Urothelium cell line (cell line): ENCODE results near the gene JSRP1.

Source experiments
- DNase-seq: peaks from one replicate; pipeline ENCODE4 v3.0.0; 2011; ENCODE audit warnings: low spot score, mixed read lengths
- FAIRE-seq: peaks from 2 replicates; lab custom pipeline; 2011; peaks lifted over from hg19 to GRCh38; lab: Jason Lieb, UNC

JSRP1 gene

DNA sequence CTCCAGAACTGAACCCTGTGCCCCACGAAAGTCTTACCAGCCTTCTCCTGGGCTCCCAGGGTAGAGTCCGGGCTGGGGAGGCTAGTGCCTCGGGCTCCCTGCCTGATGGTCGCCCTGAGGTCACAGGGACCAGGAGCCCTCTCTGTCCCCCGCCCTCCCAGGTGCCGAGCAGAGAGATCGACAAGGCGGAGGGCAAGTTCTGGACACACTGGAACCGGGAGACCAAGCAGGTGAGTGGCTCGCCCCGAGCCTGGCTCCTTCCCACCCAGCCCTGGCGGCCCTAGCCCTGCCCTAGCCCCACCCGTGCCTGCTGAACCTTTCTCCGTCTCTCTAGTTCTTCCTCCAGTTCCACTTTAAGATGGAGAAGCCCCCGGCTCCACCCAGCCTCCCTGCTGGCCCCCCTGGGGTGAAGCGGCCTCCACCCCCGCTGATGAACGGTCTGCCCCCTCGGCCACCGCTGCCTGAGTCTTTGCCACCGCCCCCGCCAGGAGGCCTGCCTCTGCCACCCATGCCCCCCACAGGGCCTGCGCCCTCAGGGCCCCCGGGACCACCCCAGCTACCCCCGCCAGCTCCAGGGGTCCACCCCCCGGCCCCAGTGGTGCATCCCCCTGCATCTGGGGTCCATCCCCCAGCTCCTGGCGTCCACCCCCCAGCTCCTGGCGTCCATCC, 8.7 kb downstream of the JSRP1 start:
- DNase-seq, result no peak
- no peak for FAIRE-seq

DNA sequence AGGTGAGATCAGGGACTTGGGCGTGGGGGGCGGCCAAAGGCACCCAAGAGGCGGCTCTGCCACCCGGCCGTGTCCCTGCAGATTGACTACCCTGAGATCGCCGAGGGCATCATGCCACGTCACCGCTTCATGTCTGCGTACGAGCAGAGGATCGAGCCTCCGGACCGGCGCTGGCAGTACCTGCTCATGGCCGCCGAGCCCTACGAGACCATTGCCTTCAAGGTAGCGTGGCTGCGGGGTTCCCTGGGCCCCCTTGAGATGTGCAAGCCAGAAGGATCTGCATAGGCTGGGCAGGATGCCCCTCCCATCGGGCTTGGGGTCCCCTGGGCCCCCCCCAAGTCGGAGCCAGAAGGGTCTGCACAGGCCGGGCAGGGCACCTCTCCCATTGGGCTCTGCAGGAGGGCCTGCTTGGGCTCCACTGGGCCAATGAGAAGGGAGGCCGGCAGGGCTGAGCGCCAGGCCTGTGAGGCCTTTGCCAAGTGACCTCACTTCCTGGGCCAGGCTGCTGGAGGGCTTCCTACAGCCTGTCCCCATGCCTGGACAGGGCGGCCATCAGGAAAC, 9.3 kb downstream of the JSRP1 start:
- no peak for DNase-seq
- no peak for FAIRE-seq

DNA sequence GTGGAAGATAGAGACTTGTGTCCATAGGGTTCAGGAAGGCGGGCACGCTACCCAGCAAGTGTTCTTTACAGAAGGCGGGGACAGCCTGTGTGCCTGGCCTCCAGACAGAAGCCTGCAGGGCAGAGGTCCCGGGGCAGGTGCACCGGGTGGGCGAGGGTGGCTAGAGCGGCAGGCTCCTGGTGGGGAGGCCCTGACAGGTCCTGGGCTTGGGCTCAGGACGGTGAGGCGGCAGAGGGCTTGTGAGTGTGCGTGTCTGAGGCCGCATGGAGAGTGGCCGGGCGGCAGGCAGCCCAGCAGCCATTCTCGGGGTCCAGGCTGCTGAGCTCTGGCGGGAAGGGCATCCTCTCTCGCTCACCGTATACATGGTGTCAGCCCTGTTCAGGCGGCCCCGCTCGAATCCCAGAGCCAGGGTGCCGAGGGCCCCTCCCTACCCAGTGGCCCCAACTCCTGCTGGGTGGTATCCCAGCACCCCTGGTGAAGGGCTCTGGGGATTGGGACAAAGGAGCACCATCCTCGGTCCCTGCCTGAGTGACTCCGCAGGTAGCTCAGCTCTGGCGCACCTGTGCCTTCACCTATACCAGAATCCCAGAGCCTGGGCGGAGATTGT, 10.1 kb downstream of the JSRP1 start:
- FAIRE-seq, result no peak
- DNase-seq, result no peak

DNA sequence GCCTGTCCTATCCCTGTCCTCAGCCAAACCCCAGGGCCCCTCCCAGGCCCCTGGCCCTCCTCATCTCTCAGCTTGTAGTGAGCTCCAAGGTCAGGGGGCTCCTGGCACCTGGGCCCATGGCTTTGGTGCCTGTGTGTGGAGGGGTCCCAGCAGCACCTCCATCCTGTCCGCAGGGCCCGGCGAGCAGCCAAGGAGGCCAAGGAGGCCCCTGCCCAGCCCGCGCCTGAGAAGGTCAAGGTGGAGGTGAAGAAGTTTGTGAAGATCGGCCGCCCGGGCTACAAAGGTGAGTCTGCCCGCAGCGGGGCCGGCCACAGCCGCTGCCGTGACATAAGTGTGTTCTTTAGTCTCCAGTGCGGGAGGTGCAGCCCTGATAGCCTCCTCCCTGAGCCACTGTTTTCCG, 10.9 kb downstream of the JSRP1 start:
- DNase-seq (no peak), FAIRE-seq (no peak)

DNA sequence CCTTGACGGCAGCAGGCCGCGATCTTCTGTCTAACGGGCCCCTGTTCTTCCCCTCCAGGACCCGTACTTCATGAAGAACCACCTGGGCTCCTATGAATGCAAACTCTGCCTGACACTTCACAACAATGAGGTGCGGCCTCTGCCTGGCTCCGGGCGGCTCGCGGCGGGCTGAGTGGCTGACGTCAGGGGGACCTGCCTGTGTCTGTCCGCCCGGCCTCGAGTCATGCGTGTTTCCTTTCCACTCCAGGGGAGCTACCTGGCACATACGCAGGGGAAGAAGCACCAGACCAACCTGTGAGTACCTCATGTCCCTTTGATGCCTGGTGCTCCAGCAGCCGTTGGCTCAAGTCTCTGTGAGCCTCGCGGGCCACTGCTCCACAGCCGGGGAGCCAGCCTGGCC, 11.7 kb downstream of the JSRP1 start:
- no peak for FAIRE-seq

DNA sequence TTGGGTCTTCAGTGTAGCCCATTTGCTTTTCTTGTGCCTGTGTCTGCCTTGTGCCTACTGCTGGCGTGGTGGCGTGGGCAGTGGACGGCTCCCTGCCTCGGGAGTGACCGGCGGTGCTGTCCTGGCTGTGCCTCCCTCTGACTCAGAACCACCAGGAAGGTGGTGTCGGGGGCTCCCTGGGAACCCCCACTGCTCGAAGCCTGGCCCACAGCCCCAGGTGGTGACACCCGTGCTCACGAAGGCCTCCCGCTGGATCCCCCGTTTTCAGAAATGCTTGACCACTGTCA, 12.1 kb downstream of the JSRP1 start:
- FAIRE-seq (no peak), DNase-seq (no peak)

More for the DNA sequence above, 11.7 kb downstream of the JSRP1 start:
- no peak for DNase-seq

DNA sequence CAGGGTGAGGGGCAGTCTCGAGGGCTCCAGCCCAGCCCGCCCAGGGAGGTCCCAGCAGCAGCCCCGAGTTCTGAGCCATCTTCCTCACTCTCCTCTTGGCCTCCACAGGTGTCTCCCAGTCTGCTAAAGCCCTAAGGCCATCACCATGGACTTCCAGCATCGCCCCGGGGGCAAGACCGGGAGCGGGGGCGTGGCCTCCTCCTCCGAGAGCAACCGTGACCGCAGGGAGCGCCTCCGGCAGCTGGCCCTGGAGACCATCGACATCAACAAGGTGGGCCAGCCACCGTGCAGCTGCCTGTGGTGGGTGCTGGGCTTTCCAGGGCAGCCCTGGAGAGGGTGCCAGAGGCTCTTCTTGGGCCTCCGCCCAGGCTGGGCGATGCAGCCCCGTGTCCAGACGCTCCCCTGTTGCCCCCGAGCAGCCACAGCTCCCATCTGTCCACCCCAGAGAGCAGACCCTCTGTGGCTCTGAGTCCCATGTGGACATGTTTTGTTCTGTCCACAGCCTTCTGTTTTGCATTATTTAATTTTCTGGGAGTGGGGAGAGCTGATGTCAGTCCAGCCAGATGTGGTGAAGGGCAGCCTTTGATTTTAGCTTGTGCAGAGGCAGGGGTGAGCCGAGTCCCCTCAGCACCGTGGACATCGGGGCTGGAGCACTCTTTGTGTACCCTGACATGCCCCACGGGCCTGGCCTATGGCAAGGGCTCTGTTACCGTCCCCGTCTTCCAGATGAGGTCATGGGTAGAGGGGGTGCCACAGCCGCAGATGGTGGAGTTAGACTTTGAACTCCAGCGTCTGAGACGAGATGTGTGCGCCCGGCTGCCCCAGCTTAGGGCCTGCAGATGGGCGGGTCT, 12.7 kb downstream of the JSRP1 start:
- DNase-seq (no peak), FAIRE-seq (no peak)

DNA sequence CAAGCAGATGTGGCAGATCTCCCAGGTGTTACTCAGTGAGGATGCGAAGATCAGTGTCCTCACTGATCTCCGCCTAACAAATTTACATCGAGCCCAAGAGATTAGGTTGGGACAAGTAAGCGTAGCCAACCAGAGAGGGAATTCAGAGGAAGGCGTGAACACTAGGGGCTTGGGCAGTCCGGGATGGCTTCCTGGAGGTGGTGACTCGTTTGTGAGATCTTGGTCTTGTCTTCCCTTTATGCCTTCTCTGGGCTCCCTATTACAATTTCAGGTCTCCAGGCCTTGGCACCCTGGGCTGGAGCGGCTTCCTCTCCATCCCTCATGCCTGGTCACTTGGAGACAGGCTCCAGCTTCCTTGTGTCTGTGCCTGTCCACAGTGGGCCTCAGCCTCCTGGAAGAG, 13.4 kb downstream of the JSRP1 start:
- DNase-seq (no peak), FAIRE-seq (no peak)

DNA sequence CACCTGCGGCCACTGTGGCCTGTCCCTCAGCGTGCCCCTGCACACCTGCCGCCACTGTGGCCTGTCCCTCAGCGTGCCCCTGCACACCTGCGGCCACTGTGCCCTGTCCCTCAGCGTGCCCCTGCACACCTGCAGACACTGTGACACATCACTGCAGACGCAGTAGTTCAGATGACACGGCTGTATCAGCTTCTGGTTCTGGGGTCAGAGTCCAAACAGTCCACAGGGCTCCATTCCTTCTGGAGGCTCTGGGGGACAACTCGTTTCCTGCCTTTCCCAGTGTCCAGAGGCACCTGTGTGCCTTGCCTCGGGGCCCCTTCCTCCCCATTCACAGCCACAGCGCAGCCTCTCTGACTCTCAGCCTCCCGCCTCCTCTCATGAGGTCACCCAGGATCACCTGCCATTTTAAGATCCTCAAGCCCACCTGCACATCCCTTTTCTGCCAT, 14.1 kb downstream of the JSRP1 start:
- no peak for DNase-seq
- no peak for FAIRE-seq

DNA sequence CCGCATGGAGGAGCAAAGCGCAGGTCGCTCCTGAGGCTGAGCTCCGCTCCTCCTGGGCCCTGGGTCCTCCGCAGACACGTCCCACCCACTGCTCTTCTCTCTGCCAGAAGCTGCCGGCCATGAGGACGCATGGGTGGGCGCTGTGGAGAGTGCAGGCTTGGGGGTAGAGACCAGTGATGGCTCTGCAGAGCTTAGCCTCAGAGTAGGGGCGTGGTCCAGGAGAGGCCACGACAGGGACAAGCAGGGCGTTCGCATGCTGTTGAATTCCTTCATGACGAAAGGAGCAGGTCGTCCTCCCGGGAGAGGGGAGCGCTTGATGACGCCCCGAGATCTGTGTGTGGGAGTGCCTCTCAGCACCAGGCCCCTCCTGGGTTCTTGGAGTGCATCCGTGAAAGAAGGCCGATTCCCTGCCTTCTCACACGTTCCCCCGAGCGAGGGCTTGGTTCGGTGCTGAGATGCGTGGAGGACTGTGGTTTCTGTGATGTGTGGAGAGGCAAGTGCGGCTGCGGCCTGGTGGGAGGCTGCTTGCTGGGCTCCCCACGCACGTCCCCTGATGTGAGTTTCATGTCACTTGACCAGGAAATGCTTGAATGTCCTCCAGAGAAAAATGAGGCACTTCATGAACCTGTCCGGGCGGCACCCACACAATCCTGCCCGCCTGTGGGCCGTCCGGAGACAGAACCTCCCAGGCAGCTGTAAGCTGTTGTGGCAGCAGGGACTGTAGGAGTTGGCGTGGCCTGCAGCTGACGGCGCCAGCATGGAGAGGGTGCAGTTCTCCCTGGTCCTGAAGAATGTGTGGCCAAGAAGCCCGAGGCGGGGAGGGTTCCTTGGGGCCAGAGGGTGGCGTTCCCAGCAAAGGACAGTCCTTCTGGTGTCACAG, 15.1 kb downstream of the JSRP1 start:
- DNase-seq (no peak), FAIRE-seq (no peak)

DNA sequence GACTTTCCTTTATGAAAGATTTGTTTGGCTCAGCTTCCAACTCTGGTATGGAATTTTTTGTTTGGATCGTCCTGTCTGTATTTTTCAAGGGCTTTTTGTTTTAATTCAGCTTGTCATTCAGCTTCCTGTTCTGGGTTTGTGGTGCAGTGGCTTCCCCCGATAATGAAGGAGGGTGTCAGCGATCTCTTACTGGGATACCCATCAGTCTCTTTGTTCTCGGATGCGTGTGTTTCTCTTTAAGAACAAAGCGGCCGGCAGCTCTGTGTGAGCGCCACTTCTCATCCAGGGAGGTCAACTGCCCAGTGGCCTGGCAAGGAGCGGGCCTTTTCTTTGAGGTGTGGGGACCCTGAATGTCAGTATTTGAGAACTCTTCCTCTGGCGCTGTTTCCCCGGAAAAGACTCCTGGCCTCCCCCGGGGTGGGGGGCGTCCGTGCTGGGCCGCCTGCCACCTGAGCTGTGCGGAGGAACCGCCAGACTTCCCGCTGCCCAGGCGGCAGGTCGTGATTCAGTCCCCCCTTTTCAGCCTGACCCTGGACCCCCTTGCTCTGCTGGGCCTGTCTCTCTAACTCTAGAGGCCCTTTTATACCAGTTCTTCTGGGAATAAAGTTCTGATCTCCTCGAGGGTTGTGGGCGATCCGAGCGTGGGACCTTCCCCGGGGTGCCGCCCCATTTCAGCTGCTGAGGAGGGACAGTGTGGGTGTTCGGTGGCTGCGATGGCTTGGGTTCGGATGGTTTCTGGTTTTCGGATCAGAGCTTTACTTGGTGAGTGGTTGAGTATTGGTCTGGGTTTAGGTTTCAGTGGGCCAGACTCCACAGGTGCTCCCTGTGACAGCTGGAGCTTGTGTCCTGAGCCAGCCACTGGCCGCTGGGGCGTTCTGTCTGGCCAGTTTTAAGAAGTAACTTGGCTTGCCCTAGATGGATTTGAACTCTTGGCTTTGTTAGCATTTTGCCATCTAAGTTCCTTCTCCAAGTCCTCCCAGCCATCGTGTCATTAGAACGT, 16.1 kb downstream of the JSRP1 start:
- FAIRE-seq, result no peak
- DNase-seq, result no peak

DNA sequence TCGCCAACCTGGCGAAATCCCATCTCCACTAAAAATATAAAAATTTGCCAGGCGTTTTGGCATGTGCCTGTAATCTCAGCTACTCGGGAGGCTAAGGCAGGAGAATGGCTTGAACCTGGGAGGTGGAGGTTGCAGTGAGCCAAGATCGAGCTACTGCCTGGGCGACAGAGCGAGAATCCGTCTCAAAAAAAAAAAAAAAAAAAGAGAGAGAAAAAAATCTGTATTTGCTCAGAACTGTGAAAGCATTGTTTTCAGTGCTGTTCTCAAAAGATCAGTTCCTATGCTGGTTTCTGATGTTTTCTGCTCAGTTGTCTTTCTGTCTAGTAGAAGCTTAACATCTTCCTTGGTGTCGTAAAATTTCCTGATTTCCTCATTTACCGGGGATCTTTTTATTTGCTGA, 17.0 kb downstream of the JSRP1 start:
- DNase-seq (no peak), FAIRE-seq (no peak)

DNA sequence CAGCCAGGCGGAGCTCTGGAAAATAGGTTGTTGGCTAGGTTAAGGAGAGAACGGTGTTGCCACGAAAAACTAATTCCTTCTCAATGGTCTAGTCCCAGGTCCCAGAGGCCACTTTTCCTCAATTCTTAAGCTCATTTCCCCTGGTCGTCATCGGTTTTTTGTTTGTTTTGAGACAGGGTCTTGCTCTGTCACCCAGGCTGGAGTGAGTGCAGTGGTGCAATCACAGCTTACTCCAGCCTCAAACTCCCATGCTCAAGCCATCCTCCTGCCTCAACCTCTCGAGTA, 18.4 kb downstream of the JSRP1 start:
- FAIRE-seq (no peak), DNase-seq (no peak)

DNA sequence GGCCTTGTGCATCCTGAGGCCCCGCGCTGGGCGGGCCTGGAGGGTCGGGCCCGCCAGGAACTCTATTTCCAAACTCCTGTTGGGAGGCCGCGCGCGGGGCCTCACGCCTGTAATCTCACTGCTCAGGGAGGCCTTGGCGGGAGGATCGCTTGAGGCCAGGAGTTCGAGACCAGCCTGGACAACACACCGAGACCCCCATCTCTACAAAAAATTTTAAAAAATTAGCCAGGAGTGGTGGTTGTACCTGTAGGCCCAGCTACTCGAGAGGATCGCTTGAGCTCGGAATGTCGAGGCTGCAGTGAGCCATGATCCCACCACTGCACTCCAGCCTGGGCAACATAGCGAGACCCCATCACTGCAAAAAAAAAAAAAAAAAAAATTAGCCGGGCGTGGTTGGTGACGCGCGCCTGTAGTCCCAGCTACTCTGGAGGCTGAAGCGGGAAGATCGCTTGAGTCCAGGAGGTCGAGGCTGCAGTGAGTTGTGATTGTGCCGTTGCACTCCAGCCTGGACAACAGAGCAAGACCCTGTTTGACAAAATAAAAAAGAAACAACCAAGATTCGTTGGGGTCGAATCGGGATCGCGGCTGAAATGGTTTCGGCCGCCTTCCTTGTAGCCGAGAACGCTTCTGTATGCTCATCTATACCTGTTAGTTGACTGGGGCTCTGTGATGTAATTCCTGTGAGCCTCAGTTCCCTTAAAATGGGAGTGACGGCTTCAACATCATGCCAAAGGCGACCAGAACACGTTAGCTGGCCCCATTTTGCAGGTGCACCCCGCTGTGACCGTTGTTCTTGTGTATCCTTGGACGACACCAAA, 19.0 kb downstream of the JSRP1 start:
- no peak for DNase-seq
- no peak for FAIRE-seq

DNA sequence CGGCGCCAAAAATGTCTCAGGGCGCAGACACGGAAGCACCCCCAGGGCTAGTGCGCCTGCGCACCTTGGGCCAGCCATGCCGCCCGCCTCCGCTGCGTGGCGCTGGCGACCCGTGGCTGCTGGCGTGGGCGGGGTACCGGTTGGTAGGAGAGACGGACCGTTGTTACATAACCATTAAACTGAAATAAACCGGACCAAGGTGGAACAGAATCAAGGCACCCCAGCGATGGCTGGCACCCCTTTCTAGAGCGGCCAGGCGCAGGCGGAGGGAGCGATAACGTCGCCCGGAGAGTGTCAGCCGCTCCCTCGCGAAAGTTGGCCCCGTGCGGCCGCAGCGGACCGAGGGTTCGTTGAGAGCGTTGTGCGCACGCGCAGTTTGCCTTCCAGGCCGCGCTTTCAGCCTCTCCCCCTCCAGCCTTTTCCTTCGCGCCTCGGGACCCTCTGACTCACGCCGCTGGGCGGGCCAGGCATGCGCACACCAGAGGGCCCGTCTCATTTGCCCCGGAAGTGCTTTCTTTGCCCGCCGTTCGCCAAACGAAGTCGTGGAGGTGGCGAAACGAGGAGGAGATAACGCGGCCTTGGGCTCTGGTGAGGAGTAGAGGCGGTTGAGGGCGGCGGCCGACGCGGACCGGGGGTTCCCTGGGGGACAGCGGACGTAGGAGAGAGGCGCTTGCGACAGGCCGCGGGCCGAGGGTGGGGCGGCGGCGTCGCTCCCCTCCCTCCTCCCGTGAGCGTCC, 19.7 kb downstream of the JSRP1 start, which contains the start of the genes PLEKHJ1 and SF3A2:
PLEKHJ1 (minus strand) TSS at position 16 of the 737 bp plus-strand sequence. CDS start 81 bp downstream, outside the sequence.
SF3A2 (plus strand) TSS at position 511 of the 737 bp plus-strand sequence. CDS start 6,595 bp downstream, outside the sequence.
- DNase-seq, result peak; percentile 97
- peak; percentile 92 for FAIRE-seq

DNA sequence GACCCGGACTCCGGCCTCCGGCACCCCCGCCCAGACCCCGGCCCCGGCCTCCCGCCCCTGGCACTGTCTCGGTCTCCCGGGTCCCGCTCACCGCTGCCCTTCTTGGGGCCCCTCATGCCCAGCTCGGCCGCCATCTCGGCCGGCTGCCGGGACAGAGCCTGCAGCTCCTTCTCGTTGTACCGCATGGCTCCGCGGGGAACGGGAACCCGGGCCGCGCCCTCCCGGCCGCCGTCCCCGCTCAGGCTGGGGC, 20.2 kb downstream of the JSRP1 start:
- no peak for DNase-seq

DNA sequence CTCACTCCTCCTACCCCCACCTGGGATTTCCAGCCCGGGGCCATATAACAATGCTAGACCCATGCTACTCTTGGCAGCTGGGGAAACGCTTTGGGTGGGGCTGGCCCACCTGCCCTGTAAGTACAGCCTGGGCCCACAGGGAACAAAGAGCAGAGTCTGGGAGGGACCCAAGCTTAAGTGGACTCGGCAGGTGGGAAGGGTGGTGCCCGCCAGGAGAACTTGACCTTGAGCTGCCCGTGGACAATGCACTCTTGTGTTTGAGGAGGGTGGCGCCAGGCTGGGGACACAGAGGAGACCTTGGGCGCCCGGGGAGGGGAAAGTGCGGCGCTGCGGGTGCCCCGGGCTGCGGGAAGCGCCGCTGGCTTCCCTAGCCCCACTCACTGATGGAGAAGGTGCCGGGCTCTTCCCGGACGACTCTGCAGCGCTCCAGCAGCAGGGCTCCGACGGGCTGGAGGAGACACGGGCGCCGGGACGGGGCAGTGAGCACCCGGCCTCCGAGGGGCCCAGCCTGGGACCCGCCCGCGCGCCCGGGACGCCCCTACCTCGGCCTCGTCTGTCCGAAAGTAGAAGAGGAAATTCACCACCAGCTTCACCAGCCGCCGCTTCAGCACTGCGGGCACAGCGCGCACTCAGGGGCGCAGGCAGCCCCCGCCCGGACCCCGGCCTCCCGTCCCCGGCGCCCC, 20.7 kb downstream of the JSRP1 start:
- FAIRE-seq, result no peak

More for the DNA sequence above, 20.2 kb downstream of the JSRP1 start:
- no peak for FAIRE-seq

DNA sequence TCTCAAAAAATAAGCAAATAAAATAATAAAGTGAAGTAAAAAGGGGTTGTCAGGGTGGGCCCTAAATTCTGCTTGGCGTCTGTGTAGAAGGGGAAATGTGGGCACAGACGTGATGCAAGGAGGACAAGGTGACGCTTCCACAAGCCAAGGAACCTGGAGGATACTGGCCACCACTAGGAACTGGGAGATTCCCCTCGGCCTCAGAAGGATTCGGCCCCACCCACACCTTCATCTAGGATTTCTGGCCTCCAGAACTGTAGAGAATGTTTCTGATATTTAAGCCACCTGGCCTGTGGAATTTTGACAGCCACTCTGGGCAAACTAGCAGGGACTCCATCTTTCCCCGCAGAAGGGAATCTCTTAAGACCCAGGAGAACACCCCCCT, 21.2 kb downstream of the JSRP1 start:
- FAIRE-seq (no peak), DNase-seq (no peak)

More for the DNA sequence above, 20.7 kb downstream of the JSRP1 start:
- DNase-seq, result no peak
